Peyer's patch (tissue), 4 donors: Measurements from ENCODE around the gene APOF. TPM values are rescaled to one million over a fixed set of nuclear protein-coding genes. Genes with fewer than 3 reads are reported as not detected.

ENCODE experiments used
- DNase-seq, 3 donors: peaks; one replicate each; pipeline ENCODE4 v3.0.0-alpha.2; 2017 to 2019
- H3K27ac ChIP-seq, 4 donors: fragments of 200-600 bp; sonication (generic); one replicate each; pipeline ENCODE4 v1.5.1; 2016 to 2019
- H3K27me3 ChIP-seq, 2 donors: fragments of 200-600 bp; sonication (generic); one replicate each; pipeline ENCODE4 v1.5.1; 2019
- H3K36me3 ChIP-seq, 3 donors: fragments of 200-600 bp; sonication (generic); one replicate each; pipeline ENCODE4 v1.5.1; 2016 to 2019
- H3K4me1 ChIP-seq, 4 donors: fragments of 200-600 bp; sonication (generic); one replicate each; pipeline ENCODE4 v1.5.1; 2016 to 2019
- H3K4me3 ChIP-seq, 4 donors: fragments of 200-600 bp; sonication (generic); 1 replicate in 3 of 4; 2 replicates in 1 of 4; pipeline ENCODE4 v1.5.1; 2016 to 2019; ENCODE audit warnings: mild to moderate bottlenecking in 1 of 4
- H3K9me3 ChIP-seq, 4 donors: fragments of 200-600 bp; sonication (generic); one replicate each; pipeline ENCODE4 v1.5.1; 2016 to 2019; ENCODE audit warnings: mild to moderate bottlenecking in 1 of 4
- POLR2A ChIP-seq, 2 donors: fragments of 450-650 bp; IDR thresholded peaks; one replicate each; pipeline ENCODE4 v1.5.1; 2017; ENCODE audit warnings: antibody characterized with exemption in 2 of 2, mild to moderate bottlenecking in 2 of 2, moderate library complexity in 2 of 2
- total RNA-seq, 4 donors: library from RNA; depleted of rRNA; stranded (reverse); fragments of >200 nt; gene quantifications; one replicate each; pipeline ENCODE4 v1.1.0, GENCODE V29; 2016
- TF ChIP-seq, protein P1 (sequence below), 6 experiments: fragments of 450-650 bp in 4 of 6; fragments of 200-600 bp in 2 of 6; sonication (generic) in 1 of 6; IDR thresholded peaks; one replicate each; pipeline ENCODE4 v1.5.1; 2017 to 2019; ENCODE audit warnings: antibody characterized with exemption in 6 of 6, mild to moderate bottlenecking in 3 of 6, moderate library complexity in 1 of 6

The APOF gene
- total RNA-seq, 4 donors from 2014 or later, result not detected

DNA sequence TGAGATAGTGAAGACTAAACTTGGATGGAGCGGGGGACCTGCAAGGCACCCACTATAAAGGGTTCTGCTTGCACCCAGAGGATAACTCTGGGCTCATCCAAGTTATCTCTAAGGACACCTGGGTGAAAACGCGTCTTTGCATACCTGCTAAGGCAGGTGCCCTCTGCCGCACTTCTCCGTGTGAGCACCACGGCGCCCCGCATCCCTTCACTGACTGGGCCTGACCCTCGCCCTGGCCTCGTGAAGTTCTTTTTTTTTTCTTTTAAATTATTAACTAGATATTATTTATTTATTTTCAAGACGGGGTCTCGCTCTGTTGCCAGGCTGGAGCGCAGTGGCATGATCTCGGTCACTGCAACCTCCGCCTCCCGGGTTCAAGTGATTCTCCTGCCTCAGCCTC is 20.0 kb upstream of the APOF start:
- TF ChIP-seq, protein P1, sequence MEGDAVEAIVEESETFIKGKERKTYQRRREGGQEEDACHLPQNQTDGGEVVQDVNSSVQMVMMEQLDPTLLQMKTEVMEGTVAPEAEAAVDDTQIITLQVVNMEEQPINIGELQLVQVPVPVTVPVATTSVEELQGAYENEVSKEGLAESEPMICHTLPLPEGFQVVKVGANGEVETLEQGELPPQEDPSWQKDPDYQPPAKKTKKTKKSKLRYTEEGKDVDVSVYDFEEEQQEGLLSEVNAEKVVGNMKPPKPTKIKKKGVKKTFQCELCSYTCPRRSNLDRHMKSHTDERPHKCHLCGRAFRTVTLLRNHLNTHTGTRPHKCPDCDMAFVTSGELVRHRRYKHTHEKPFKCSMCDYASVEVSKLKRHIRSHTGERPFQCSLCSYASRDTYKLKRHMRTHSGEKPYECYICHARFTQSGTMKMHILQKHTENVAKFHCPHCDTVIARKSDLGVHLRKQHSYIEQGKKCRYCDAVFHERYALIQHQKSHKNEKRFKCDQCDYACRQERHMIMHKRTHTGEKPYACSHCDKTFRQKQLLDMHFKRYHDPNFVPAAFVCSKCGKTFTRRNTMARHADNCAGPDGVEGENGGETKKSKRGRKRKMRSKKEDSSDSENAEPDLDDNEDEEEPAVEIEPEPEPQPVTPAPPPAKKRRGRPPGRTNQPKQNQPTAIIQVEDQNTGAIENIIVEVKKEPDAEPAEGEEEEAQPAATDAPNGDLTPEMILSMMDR (IDR thresholded peaks at IDR 0.05), result no peak
- TF ChIP-seq POLR2A (IDR thresholded peaks at IDR 0.05), result no peak
- no peaks in the 10 kb centered on the region for H3K4me1 ChIP-seq
- H3K36me3 ChIP-seq, result no peaks in the 10 kb centered on the region
- H3K27ac ChIP-seq, result no peak overlapping the region
- H3K9me3 ChIP-seq, result no peaks in the 10 kb centered on the region
- no peaks in the 10 kb centered on the region for H3K27me3 ChIP-seq
- no peak for DNase-seq
- no peak overlapping the region for H3K4me3 ChIP-seq

DNA sequence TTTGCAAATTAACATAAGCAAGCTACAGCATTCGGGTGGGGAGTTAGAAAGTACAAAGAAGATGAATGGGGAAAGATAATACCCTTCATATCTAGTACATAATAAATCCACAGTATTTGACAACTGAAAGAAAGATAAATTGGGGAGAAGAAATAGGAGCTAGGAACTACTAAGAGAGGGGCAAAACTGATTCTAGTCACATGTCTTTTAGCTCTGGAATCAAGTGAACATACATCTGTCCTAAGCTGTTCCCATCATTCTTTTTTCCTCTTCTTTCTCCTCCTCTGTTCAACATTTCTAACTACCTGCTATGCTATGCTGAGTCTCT is 15.3 kb upstream of the APOF start:
- no peak for DNase-seq
- Histone ChIP-seq H3K27me3 (no peaks in the 10 kb centered on the region), H3K4me1 (peaks cover 0 to 9% (median 2%) of the 10 kb centered on the region in 4 donors), H3K9me3 (no peaks in the 10 kb centered on the region), H3K36me3 (no peaks in the 10 kb centered on the region), H3K27ac (no peak overlapping the region), H3K4me3 (no peak overlapping the region)
- no peak for TF ChIP-seq POLR2A (IDR thresholded peaks at IDR 0.05)
- TF ChIP-seq, protein P1 (IDR thresholded peaks at IDR 0.05), result no peak

DNA sequence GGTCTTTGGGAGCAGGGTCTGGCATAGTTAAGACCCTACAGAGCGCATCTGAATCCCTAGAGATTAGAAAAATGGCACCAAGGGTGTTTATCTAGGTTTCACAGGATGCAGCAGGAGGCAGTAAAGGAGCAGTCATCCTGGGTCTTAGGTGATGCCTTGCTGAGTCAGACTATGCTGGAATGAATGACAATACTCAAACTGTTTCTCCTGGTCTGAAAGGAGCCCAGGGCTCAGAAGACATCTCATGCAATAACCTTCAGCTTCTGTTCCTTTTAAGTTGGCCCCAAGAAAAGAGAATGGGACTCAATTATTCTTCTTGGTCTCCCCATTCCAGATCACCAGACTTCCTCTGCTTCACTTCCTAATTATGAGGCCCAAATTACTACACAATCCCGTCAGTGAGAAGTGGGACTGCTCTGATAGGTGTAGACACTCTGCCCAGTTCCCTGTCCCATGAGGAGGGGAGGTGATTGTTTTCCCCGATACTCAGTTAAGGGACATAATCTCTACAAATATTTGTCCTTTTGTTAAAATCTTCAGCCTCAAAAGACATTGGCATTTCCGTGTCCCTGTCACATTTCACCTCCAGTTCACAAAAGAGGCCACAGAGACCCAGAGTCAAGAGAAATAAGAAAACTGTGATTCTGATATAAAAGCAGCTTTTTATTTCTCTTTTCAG is 14.8 kb upstream of the APOF start:
- H3K36me3 ChIP-seq, result no peaks in the 10 kb centered on the region
- no peaks in the 10 kb centered on the region for H3K9me3 ChIP-seq
- no peak overlapping the region for H3K4me3 ChIP-seq
- TF ChIP-seq, protein P1 (IDR thresholded peaks at IDR 0.05), result no peak
- TF ChIP-seq POLR2A (IDR thresholded peaks at IDR 0.05), result no peak
- no peak overlapping the region for H3K27ac ChIP-seq
- DNase-seq, result no peak
- no peaks in the 10 kb centered on the region for H3K27me3 ChIP-seq
- peaks cover 0 to 9% (median 2%) of the 10 kb centered on the region in 4 donors for H3K4me1 ChIP-seq

DNA sequence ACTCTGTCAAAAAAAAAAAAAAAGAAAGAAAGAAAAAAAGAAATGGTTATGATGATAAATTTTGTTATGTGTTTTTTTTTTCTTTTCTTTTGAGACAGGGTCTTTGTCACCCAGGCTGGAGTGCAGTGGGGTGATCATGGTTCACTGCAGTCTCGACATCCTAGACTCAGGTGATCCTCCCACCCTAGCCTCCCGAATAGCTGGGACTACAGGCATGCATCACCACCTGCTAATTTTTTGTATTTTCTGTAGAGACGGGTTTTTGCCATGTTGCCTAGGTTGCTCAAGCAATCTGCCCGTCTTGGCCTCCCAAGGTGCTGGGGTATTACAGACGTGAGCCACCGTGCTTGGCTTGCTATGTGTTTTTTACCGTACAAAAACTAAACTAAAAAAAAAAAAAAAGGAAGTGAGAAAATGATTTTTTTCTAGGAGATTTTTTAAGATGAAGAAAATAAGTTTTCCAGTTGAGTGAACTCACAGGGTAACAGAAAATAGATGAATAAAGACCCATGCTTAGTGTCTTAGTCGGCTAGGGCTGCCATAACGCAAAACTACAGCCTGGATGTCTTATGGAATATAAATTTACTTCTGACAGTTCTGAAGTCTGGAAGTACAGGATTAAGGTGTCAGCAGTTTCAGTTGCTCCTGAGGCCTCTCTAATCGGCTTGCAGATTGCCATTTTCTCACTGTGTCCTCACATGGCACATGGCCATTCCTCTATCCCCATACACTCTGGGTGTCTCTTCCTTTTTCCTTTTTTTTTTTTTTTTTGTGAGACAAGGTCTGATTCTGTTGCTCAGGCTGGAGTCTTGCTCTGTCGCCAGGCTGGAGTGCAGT is 13.2 kb upstream of the APOF start:
- peak in 2 of 3 donors; percentile 69 for DNase-seq
- no peaks in the 10 kb centered on the region for H3K27me3 ChIP-seq
- no peaks in the 10 kb centered on the region for H3K36me3 ChIP-seq
- TF ChIP-seq, protein P1 (IDR thresholded peaks at IDR 0.05), result no peak
- no peak for TF ChIP-seq POLR2A (IDR thresholded peaks at IDR 0.05)
- H3K4me3 ChIP-seq, result no peak overlapping the region
- H3K27ac ChIP-seq, result peak overlapping the region in 2 of 4 donors; percentile 29 to 71
- H3K4me1 ChIP-seq, result peaks cover 0 to 9% (median 2%) of the 10 kb centered on the region in 4 donors
- no peaks in the 10 kb centered on the region for H3K9me3 ChIP-seq

DNA sequence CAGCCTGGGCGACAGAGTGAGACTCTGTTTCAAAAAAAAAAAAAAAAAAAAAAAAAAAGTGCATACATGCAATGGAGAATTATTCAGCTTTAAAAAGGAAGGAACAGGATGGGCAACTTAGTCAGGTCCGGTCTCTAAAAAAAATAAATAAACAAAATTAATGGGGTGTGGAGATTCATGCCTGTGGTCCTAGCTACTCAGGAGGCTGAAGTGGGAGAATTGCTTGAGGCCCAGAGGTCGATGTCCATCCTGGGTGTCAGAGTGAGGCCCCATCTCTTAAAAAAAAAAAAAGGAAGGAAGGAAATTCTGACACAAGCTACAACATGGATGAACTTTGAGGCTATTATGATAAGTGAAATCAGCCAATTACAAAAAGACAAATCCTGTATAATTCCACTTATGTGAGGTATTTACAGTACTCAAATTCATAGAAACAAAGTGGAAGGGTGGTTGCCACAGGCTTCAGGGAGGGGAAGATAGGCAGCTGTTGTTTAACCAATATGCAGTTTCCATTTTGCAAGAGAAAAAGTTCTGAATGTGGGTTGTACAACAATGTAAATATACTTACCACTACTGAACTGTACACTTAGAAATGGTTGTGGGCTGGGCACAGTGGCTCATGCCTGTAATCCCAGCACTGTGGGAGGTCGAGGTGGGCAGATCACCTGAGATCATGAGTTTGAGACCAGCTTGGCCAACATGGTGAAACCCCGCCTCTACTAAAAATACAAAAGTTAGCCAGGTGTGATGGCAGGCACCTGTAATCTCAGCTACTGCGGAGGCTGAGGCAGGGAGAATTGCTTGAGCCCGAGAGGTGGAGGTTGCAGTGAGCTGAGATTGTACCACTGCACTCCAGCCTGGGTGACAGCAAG is 12.3 kb upstream of the APOF start:
- DNase-seq, result no peak
- peaks cover 0 to 9% (median 2%) of the 10 kb centered on the region in 4 donors for H3K4me1 ChIP-seq
- no peaks in the 10 kb centered on the region for H3K36me3 ChIP-seq
- no peak overlapping the region for H3K4me3 ChIP-seq
- H3K27me3 ChIP-seq, result no peaks in the 10 kb centered on the region
- no peaks in the 10 kb centered on the region for H3K9me3 ChIP-seq
- no peak for TF ChIP-seq POLR2A (IDR thresholded peaks at IDR 0.05)
- TF ChIP-seq, protein P1 (IDR thresholded peaks at IDR 0.05), result no peak
- peak overlapping the region in 2 of 4 donors; percentile 29 to 71 for H3K27ac ChIP-seq
